ENCODE measurements around the gene INA. TPM values are rescaled to one million over a fixed set of nuclear protein-coding genes. Genes with fewer than 3 reads are reported as not detected.

Gene INA
- total RNA-seq, 4 donors from 2014 or later, result 0.17 to 0.59 TPM; not detected in 2

- no peak for DNase-seq
- Histone ChIP-seq H3K4me1 (peaks cover 5 to 16% of the 10 kb centered on the region in 2 donors), H3K27ac (no peak overlapping the region), H3K9me3 (no peaks in the 10 kb centered on the region), H3K36me3 (no peaks in the 10 kb centered on the region), H3K27me3 (peaks cover 17% of the 10 kb centered on the region), H3K4me3 (replicated peaks in 1 of 3) (no peak overlapping the region)
- 50 to 63% methylated on average over 4 of the region's 4 CpGs for WGBS, 2 donors
- TF ChIP-seq CTCF (IDR thresholded peaks at IDR 0.05) (no peak), POLR2A (IDR thresholded peaks at IDR 0.05) (no peak)
- intact Hi-C loops (cut with DNase I), result no loop called here
Measured at GRCh38 chr10:103273041-103273441, 3.9 kb upstream of the INA start.

GRCh38 chr10:103276251-103276895, 565 bp upstream of the INA start:
- no peak for DNase-seq
- Histone ChIP-seq H3K4me1 (peaks cover 5 to 17% of the 10 kb centered on the region in 2 donors), H3K36me3 (no peaks in the 10 kb centered on the region), H3K27me3 (peaks cover 22% of the 10 kb centered on the region), H3K9me3 (no peaks in the 10 kb centered on the region), H3K27ac (no peak overlapping the region), H3K4me3 (replicated peaks in 1 of 3) (no peak overlapping the region)
- WGBS, 2 donors, result 11 to 18% methylated on average over 15 to 18 of the region's 21 CpGs
- TF ChIP-seq POLR2A (IDR thresholded peaks at IDR 0.05) (no peak), CTCF (IDR thresholded peaks at IDR 0.05) (no peak)
- intact Hi-C loops (cut with DNase I), result no loop called here

GRCh38 chr10:103277713-103278536, 987 bp downstream of the INA start:
- H3K9me3 ChIP-seq, result no peaks in the 10 kb centered on the region
- WGBS, 2 donors, result 10 to 12% methylated on average over 14 to 26 of the region's 76 CpGs
- no peak overlapping the region for H3K4me3 ChIP-seq (replicated peaks in 1 of 3)

GRCh38 chr10:103278537-103278823, 1.5 kb downstream of the INA start:
- peaks cover 22% of the 10 kb centered on the region for H3K27me3 ChIP-seq
- intact Hi-C loops (cut with DNase I), result no loop called here
- no peak overlapping the region for H3K4me3 ChIP-seq (replicated peaks in 1 of 3)
- H3K27ac ChIP-seq, result no peak overlapping the region
- DNase-seq, result no peak
- H3K36me3 ChIP-seq, result no peaks in the 10 kb centered on the region
- H3K4me1 ChIP-seq, result peaks cover 5 to 17% of the 10 kb centered on the region in 2 donors
- WGBS, 2 donors, result 27 to 36% methylated on average over 12 of the region's 12 CpGs
- no peaks in the 10 kb centered on the region for H3K9me3 ChIP-seq
- no peak for TF ChIP-seq POLR2A (IDR thresholded peaks at IDR 0.05)
- TF ChIP-seq CTCF (IDR thresholded peaks at IDR 0.05), result no peak

More at GRCh38 chr10:103277713-103278536, 987 bp downstream of the INA start:
- Histone ChIP-seq H3K4me1 (peaks cover 5 to 17% of the 10 kb centered on the region in 2 donors), H3K36me3 (no peaks in the 10 kb centered on the region), H3K27ac (no peak overlapping the region), H3K27me3 (peaks cover 22% of the 10 kb centered on the region)
- TF ChIP-seq CTCF (IDR thresholded peaks at IDR 0.05) (no peak), POLR2A (IDR thresholded peaks at IDR 0.05) (no peak)
- no peak for DNase-seq
- intact Hi-C loops (cut with DNase I), result no loop called here

- H3K27me3 ChIP-seq, result peaks cover 22% of the 10 kb centered on the region
- peak; percentile 30 to 65 for DNase-seq
- H3K9me3 ChIP-seq, result no peaks in the 10 kb centered on the region
- no peak overlapping the region for H3K4me3 ChIP-seq (replicated peaks in 1 of 3)
- no peak overlapping the region for H3K27ac ChIP-seq
- 4 to 8% methylated on average over 11 of the region's 11 CpGs for WGBS, 2 donors
- no peaks in the 10 kb centered on the region for H3K36me3 ChIP-seq
- intact Hi-C loops (cut with DNase I), result no loop called here
- no peak for TF ChIP-seq CTCF (IDR thresholded peaks at IDR 0.05)
- TF ChIP-seq POLR2A (IDR thresholded peaks at IDR 0.05), result no peak
- H3K4me1 ChIP-seq, result peaks cover 5 to 17% of the 10 kb centered on the region in 2 donors
Measured at GRCh38 chr10:103278862-103279298, 1.9 kb downstream of the INA start.
